Activated CD4-positive, alpha-beta T cell treated with anti-CD3 and anti-CD28 coated beads, Interleukin-2, Interleukin-4, amounts not matched to agents 100 ng/mL and 50 ng/mL, durations not matched to agents 16 hours and 8 hours (primary cell): ENCODE data around the gene SEC24C.

ENCODE experiments used
- DNase-seq: peaks from one replicate; pipeline ENCODE4 v3.0.0-alpha.2; 2020; ENCODE audit warnings: low spot score

The SEC24C gene

GRCh38 chr10:73813333-73813732, 69.2 kb downstream of the SEC24C start:
- DNase-seq = no peak

DNA sequence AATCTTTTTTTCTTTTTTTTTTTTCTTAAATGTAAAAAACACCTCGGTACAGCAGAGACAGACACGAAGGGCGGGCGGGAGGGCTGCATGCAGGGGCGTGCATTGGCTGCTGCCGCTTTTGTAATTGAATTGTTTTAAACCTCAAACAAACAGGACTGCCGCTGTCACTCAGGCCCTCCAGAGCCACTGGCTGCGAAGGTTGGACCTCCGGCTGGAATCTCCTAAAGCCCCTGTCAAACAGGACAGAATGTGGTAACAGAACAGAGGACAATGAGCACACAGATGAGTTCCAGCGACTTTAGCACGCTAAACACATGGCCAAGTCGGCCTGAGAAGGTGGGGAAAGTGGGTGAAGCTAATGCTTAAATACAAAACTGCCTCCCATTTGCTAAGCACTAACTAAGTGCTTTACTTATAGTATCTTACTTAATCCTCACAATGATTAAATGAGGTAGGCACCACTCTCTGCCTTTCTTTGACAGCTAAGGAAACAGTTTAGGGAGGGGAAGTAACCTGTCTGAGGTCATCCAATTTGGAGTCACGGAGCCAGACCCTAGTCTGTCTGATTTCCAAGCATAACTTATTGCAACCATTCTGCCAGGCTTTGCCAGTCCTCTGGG, 70.2 kb downstream of the SEC24C start:
- DNase-seq = no peak

DNA sequence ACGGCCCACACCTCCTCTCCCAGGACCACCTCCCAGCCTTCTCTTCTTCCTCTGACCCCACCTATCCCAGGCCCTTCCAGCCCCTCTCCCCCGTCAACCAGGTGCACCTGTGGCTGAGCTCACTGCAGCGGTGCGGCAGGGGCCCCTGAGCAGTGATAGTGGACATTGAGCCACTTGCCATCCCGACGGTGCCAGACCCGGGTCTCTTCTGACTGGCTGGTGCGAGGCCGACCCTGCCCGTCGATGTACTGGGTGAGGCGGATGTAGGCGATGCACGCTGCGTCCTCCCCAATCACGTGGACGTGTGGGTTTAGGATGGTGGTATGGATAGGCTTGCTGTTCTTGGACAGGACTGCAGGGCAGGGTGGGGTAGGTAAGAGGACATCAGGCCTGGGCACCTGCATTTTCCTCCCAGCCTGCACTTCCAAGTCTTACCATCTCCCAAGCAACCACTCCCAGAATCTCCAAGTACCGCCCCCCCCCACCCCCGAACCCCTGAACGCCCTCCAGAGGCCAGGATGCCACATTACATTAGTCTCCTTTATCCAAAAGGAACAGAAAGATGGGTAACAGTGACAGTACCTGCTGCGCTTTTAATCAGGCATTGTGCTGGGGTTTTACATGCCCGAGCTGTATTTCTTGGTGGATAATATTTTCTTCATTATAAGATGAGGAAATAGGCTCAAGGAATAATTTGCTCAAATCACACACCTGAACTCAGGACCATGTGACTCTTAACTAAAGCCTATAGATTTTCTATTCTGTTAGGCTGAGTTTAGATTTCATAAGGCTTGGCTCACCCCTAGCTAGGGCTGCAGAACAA, 70.9 kb downstream of the SEC24C start:
- peak; percentile 11 for DNase-seq

GRCh38 chr10:73815719-73816030, 71.5 kb downstream of the SEC24C start:
- DNase-seq = no peak

GRCh38 chr10:73816917-73817729, 73.0 kb downstream of the SEC24C start:
- no peak for DNase-seq

DNA sequence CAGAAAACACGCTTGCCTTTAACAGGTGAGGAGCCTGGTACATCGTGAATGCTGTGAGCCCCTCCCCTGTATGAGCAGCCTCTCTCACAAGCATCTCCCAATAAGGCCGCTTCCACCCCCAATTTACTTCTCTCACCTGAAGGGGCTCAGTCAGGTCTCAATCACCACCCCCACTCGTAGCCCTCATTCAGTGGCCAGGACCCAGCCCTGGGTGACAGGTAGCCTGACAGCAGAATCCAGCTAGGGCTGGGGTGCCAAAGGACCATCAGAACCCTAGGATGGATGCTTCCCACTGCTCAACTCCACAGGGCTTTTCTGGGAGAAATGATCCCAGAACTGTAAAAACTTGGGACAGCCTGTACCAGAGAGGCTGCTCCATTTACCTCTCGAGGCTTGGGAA, 73.7 kb downstream of the SEC24C start:
- DNase-seq = no peak

DNA sequence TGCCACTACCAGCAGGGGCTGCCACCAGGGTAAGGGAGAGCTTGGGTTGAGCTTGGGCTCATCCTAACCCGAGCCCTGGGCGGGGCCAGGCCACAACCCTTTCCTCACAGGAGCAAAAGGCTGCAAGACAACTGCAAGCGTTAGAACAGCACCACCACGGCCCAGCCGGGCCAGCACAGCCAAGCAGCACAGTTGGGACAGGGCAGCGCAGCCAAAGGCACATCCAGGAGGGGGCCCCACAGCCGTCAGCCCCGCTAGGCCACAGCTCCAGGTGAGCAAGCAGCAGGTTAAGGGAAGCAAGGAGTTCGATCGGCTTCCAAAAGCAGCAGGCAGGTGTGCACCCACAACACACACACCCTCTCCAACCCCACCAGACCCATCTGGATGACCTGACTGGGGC, 74.2 kb downstream of the SEC24C start:
- no peak for DNase-seq

DNA sequence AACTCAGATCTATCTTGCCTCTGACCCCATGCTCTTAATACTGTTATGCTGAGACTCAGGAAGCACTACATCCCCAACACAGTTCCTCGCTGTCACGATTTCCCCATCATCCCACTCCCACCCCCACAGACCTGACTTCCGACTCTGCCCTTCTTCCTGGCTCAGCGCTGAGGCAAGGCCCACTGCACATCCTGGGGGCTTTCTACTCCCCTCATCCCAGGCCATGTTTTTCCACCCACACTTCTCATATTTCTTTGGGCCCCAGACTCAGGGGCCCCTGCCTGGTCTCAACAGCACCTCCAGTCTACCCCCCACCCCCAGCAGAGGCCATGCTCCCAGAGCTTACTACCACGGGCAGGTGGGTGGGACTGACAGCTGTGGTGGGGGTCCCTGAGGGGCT, 74.9 kb downstream of the SEC24C start:
- DNase-seq = no peak

GRCh38 chr10:73819513-73820093, 75.4 kb downstream of the SEC24C start:
- no peak for DNase-seq
